Measurements from ENCODE around the gene POLR3C. TPM values are rescaled to one million over a fixed set of nuclear protein-coding genes. Genes with fewer than 3 reads are reported as not detected.

POLR3C gene
- total RNA-seq, 2 experiments from 2014 or later: 38.2 to 39.4 TPM

DNA sequence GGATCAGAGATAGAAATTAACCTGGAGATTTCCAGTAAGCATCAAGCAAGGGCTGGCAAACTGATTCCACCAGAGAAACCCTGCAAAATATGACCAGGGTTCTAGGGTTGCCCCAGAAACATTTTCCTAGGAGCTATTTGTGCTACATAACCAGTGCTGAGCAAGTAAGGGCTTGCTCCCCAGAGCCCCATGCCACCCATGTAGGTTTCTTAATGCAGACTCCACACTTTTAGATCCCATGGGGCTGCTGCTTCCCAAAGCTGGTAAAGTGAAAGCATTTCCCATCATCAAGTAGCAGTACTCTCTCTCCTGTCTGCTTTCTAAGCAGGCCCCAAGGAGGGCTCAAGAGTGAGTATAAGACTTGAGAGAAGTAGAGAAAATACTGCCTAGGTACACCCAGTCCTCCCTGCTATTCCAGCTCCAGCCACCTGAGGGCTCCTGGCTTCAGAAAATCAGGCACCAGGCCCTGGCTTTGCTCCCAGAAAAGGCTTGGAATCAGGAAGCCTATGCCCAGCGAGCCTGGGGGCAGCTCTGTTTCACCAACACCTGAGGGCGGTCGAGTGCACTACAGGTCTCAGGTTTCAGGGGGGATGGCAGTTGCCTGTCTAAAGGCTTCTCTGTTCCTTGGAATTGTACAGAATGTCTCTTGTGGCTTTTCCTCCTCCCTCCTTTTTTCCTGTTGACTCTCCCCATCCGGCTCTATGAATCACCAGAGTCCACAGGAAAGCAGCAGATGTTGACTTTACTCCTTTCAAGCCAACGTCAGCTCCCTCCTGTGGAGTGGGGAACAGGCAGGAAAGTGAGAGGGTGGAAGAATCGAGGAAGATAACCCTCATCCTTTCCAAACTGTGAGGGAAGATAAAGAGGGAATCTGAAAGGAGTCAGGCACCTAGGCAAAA lies 67.8 kb downstream of the POLR3C start:
- no peak overlapping the region for H3K4me3 Mint-ChIP-seq
- DNase-seq (peak; percentile 77), ATAC-seq (peak; percentile 84)
- intact Hi-C loops (cut with micrococcal nuclease): no loop called here
- TF ChIP-seq, protein P1, sequence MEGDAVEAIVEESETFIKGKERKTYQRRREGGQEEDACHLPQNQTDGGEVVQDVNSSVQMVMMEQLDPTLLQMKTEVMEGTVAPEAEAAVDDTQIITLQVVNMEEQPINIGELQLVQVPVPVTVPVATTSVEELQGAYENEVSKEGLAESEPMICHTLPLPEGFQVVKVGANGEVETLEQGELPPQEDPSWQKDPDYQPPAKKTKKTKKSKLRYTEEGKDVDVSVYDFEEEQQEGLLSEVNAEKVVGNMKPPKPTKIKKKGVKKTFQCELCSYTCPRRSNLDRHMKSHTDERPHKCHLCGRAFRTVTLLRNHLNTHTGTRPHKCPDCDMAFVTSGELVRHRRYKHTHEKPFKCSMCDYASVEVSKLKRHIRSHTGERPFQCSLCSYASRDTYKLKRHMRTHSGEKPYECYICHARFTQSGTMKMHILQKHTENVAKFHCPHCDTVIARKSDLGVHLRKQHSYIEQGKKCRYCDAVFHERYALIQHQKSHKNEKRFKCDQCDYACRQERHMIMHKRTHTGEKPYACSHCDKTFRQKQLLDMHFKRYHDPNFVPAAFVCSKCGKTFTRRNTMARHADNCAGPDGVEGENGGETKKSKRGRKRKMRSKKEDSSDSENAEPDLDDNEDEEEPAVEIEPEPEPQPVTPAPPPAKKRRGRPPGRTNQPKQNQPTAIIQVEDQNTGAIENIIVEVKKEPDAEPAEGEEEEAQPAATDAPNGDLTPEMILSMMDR (IDR thresholded peaks at IDR 0.05): peak; percentile 86
- H3K27me3 Mint-ChIP-seq: peaks cover under 1% of the 10 kb centered on the region
- CTCF ChIA-PET: interaction anchor here (0.7 to 3.6 kb wide), 35 partner anchors 9 to 141 kb away, joined by 3 to 43 read pairs (median 5); partner anchors contain the start of genes ITGA10, NUDT17, PEX11B and RBM8A
- POLR2A ChIA-PET: interaction anchor here (1.0 to 1.3 kb wide), 2 partner anchors 33 to 45 kb away, joined by 3 read pairs; partner anchors contain the start of gene PIAS3
- no peak overlapping the region for H3K27ac Mint-ChIP-seq
- peaks cover under 1% of the 10 kb centered on the region for H3K4me1 Mint-ChIP-seq (ENCODE audit: low read depth)
- no peaks in the 10 kb centered on the region for H3K9me3 Mint-ChIP-seq
- no peaks in the 10 kb centered on the region for H3K36me3 Mint-ChIP-seq (ENCODE audit: low read depth)

- H3K36me3 Mint-ChIP-seq (ENCODE audit: low read depth): no peaks in the 10 kb centered on the region
- ChIA-PET CTCF (interaction anchor here (1.0 to 3.6 kb wide), 26 partner anchors 8 to 140 kb away, joined by 3 to 43 read pairs (median 6); partner anchors contain the start of genes ITGA10, NUDT17 and PEX11B), POLR2A (interaction anchor here (1.3 kb wide), 1 partner anchor 46 kb away, joined by 3 read pairs; no protein-coding TSS in a partner anchor)
- TF ChIP-seq, protein P1 (IDR thresholded peaks at IDR 0.05): no peak
- no peak overlapping the region for H3K27ac Mint-ChIP-seq
- H3K4me3 Mint-ChIP-seq: no peak overlapping the region
- ATAC-seq: no peak
- H3K9me3 Mint-ChIP-seq: no peaks in the 10 kb centered on the region
- no peaks in the 10 kb centered on the region for H3K27me3 Mint-ChIP-seq
- no peaks in the 10 kb centered on the region for H3K4me1 Mint-ChIP-seq (ENCODE audit: low read depth)
- DNase-seq: no peak
- intact Hi-C loops (cut with micrococcal nuclease): no loop called here
These were observed 68.6 kb downstream of the POLR3C start for GRCh38 chr1:145892486-145893087.

GRCh38 chr1:145893306-145894055 lies 69.5 kb downstream of the POLR3C start:
- no peaks in the 10 kb centered on the region for H3K36me3 Mint-ChIP-seq (ENCODE audit: low read depth)
- no peak overlapping the region for H3K27ac Mint-ChIP-seq
- no peaks in the 10 kb centered on the region for H3K9me3 Mint-ChIP-seq
- DNase-seq (no peak), ATAC-seq (no peak)
- TF ChIP-seq, protein P1 (IDR thresholded peaks at IDR 0.05): no peak
- CTCF ChIA-PET: interaction anchor here (1.7 to 3.6 kb wide), 10 partner anchors 13 to 124 kb away, joined by 3 to 43 read pairs (median 20); partner anchors contain the start of genes ITGA10 and NUDT17
- H3K27me3 Mint-ChIP-seq: no peaks in the 10 kb centered on the region
- no peaks in the 10 kb centered on the region for H3K4me1 Mint-ChIP-seq (ENCODE audit: low read depth)
- no peak overlapping the region for H3K4me3 Mint-ChIP-seq
- intact Hi-C loops (cut with micrococcal nuclease): no loop called here
- POLR2A ChIA-PET: no interaction called here

Small RNA genes lying within 50 kb of the gene (microRNA-seq; reads per million reads assigned to microRNA genes)
- not detected for gene MIR6736 (ENCODE audit: borderline microRNAs expressed, borderline replicate concordance)

Other genes starting within 250 kb of the POLR3C start
- 10 to 100 TPM; 23.1 to 26.4 TPM for gene GPR89A, start 216.2 kb upstream of the POLR3C start, total RNA-seq
- gene PDZK1, start 116.8 kb upstream of the POLR3C start, total RNA-seq: not detected
- 10 to 100 TPM; 13.6 to 16.9 TPM for gene CD160, start 104.7 kb upstream of the POLR3C start, total RNA-seq
- 10 to 100 TPM; 12.6 to 13.1 TPM for gene RNF115, start 105 bp upstream of the POLR3C start, total RNA-seq
- 1 to 10 TPM; 3.0 to 3.3 TPM for gene NUDT17, start 21.4 kb downstream of the POLR3C start, total RNA-seq
- 10 to 100 TPM; 17.9 to 18.9 TPM for gene PIAS3, start 34.9 kb downstream of the POLR3C start, total RNA-seq
- gene ANKRD35, start 61.7 kb downstream of the POLR3C start, total RNA-seq: under 1 TPM; 0.54 to 0.59 TPM
- 1 to 10 TPM; 1.3 to 1.4 TPM for gene ITGA10, start 85.8 kb downstream of the POLR3C start, total RNA-seq
- gene PEX11B, start 94.5 kb downstream of the POLR3C start, total RNA-seq: 10 to 100 TPM; 25.8 to 26.3 TPM
- 100 to 1,000 TPM; 261 to 269 TPM for gene RBM8A, start 103.3 kb downstream of the POLR3C start, total RNA-seq
- gene LIX1L, start 133.8 kb downstream of the POLR3C start, total RNA-seq: 10 to 100 TPM; 41.5 to 43.6 TPM
- gene ANKRD34A, start 140.4 kb downstream of the POLR3C start, total RNA-seq: 1 to 10 TPM; 6.6 to 7.7 TPM
- 10 to 100 TPM; 22.3 to 23.3 TPM for gene POLR3GL, start 140.5 kb downstream of the POLR3C start, total RNA-seq
- 100 to 1,000 TPM; 130 to 134 TPM for gene TXNIP, start 172.4 kb downstream of the POLR3C start, total RNA-seq
- gene HJV, start 197.5 kb downstream of the POLR3C start, total RNA-seq: not detected

All from activated CD8-positive, alpha-beta T cell treated with anti-CD3 and anti-CD28 coated beads for 36 hours (primary cell).